H1 (cell line): Measurements from ENCODE around the gene ZFYVE27. TPM values are rescaled to one million over a fixed set of nuclear protein-coding genes. Genes with fewer than 3 reads are reported as not detected.

ENCODE experiments used
- CHD7 ChIP-seq: fragments of 300-600 bp; sonication (generic); IDR thresholded peaks from 2 replicates; pipeline ENCODE4 v1.7.1; 2012; ENCODE audit warnings: low read length, moderate library complexity, mild to moderate bottlenecking, inconsistent platforms; ENCODE audit not compliant: insufficient replicate concordance
- KDM1A ChIP-seq: fragments of 200-600, 300-600 bp; sonication (generic); IDR thresholded peaks from 2 replicates; pipeline ENCODE4 v1.7.1; 2016; ENCODE audit warnings: mild to moderate bottlenecking, low read length, borderline replicate concordance
- MAX ChIP-seq: IDR thresholded peaks from 2 replicates; pipeline ENCODE4 v1.6.1; 2012; ENCODE audit warnings: inconsistent platforms
- POU5F1 ChIP-seq: IDR thresholded peaks from 2 replicates; pipeline ENCODE4 v1.6.1; 2011; ENCODE audit warnings: low read depth, mild to moderate bottlenecking, low read length, moderate library complexity
- polyA plus RNA-seq, 7 experiments: library from polyadenylated mRNA; depleted of rRNA in 3 of 7; stranded (reverse) in 5 of 7; unstranded in 2 of 7; fragments of >200 nt in 5 of 7; fragments of 200-250 nt in 2 of 7; gene quantifications; 1 replicate in 5 of 7; 2 replicates in 1 of 7; 4 replicates in 1 of 7; pipeline versions ENCODE4 v1.2.1 to v1.2.3, GENCODE V29; 2011 to 2013; ENCODE audit warnings: missing spikeins in 2 of 7, mixed read lengths in 2 of 7
- total RNA-seq: library from RNA; stranded (reverse); fragmentation: NEBNext Ultra II Directional; extraction: Animal tissue kit (Norgen Biotek cat#: 25700); gene quantifications from 2 replicates; pipeline ENCODE4 v1.2.1, GENCODE V29; 2021

The ZFYVE27 gene
- total and polyA plus RNA-seq, 2 of the 8 experiments (the other 6 are each of a cell fraction or from before 2014, with no cell fraction given) = 16.6 to 19.8 TPM

- TF ChIP-seq CHD7 = no peak
- no peak for TF ChIP-seq POU5F1
- TF ChIP-seq MAX = no peak
- no peak for TF ChIP-seq KDM1A
Measured at GRCh38 chr10:97711640-97712572, 25.0 kb upstream of the ZFYVE27 start (continued).
